Colonic mucosa (tissue), 4 donors: ENCODE data around the gene PCA3. TPM values are rescaled to one million over a fixed set of nuclear protein-coding genes. Genes with fewer than 3 reads are reported as not detected.
A peak's percentile ranks its signal among the peaks of the same experiment; 100 is the strongest.

ENCODE experiments used
- DNase-seq: peaks from one replicate; pipeline ENCODE4 v3.0.0-alpha.2; 2020
- H3K27ac ChIP-seq: fragments of 200-600 bp; one replicate; pipeline ENCODE4 v1.8.0; 2021
- H3K27me3 ChIP-seq: fragments of 200-600 bp; one replicate; pipeline ENCODE4 v1.8.0; 2021
- H3K36me3 ChIP-seq: fragments of 200-600 bp; one replicate; pipeline ENCODE4 v1.8.0; 2021
- H3K4me1 ChIP-seq: fragments of 200-600 bp; one replicate; pipeline ENCODE4 v1.8.0; 2021; ENCODE audit warnings: mild to moderate bottlenecking
- H3K4me3 ChIP-seq: fragments of 200-600 bp; one replicate; pipeline ENCODE4 v1.8.0; 2021
- H3K9ac ChIP-seq, 2 donors: one replicate each; pipeline ENCODE4 v1.7.0; 2013; ENCODE audit warnings: control low read depth in 2 of 2, low read depth in 2 of 2, low read length in 2 of 2
- H3K9me3 ChIP-seq: fragments of 200-600 bp; one replicate; pipeline ENCODE4 v1.8.0; 2021
- CTCF ChIP-seq: fragments of 200-600 bp; IDR thresholded peaks from one replicate; pipeline ENCODE4 v1.8.0; 2022; ENCODE audit warnings: antibody characterized with exemption, mild to moderate bottlenecking
- intact Hi-C: fragments of 100-400 bp; cut with DNase I; formaldehyde crosslinking; loops from one replicate; pipeline ENCODE4 v1.14.1; 2022
- total RNA-seq, 2 donors: library from RNA; stranded (reverse); fragmentation: NEBNext Ultra II Directional in 1 of 2; extraction: Animal tissue kit (Norgen Biotek cat#: 25700) in 1 of 2; gene quantifications; one replicate each; pipeline ENCODE4 v1.2.1, GENCODE V29; 2021
- donor health status: healthy.
- donor health status: DM: no; HTN: no; CAD: no.
- donor health status: DM: no; HTN: no; CAD: no.

The PCA3 gene
- total RNA-seq, 2 donors from 2014 or later: not detected

GRCh38 chr9:76793784-76794431 lies 29.7 kb downstream of the PCA3 start:
- Histone ChIP-seq H3K4me1 (no peaks in the 10 kb centered on the region), H3K27me3 (no peaks in the 10 kb centered on the region), H3K36me3 (no peaks in the 10 kb centered on the region), H3K4me3 (no peak overlapping the region), H3K27ac (no peak overlapping the region), H3K9me3 (no peaks in the 10 kb centered on the region), H3K9ac (no peak overlapping the region)
- DNase-seq: no peak
- intact Hi-C loops: no loop called here
- TF ChIP-seq CTCF: no peak

- DNase-seq: no peak
- Histone ChIP-seq H3K27me3 (no peaks in the 10 kb centered on the region), H3K36me3 (no peaks in the 10 kb centered on the region), H3K27ac (no peak overlapping the region), H3K9ac (no peak overlapping the region), H3K9me3 (no peaks in the 10 kb centered on the region), H3K4me1 (no peaks in the 10 kb centered on the region), H3K4me3 (no peak overlapping the region)
- intact Hi-C loops: no loop called here
- TF ChIP-seq CTCF: no peak
Measured at GRCh38 chr9:76796296-76796695, 32.1 kb downstream of the PCA3 start.

DNA sequence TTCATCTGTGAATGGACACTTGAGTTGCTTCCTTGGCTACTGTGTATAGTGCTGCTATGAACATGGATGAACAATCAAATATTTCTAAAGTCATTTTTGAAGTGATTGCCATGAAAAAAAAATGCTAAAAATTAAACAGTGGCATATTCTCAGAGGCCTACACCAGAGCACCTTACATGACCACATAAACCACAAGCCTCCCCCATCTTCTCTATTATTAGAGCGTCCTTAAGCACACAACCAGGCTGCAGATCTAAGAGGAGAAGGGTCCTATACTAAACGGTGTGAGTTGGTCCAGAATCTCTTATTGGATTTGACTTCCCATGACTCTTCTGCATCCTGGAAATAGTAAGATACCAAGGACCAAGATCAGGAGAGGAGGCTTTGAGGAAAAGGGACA lies 34.3 kb downstream of the PCA3 start:
- intact Hi-C loops: no loop called here
- H3K4me1 ChIP-seq: no peaks in the 10 kb centered on the region
- TF ChIP-seq CTCF: no peak
- H3K27ac ChIP-seq: no peak overlapping the region
- no peaks in the 10 kb centered on the region for H3K9me3 ChIP-seq
- no peaks in the 10 kb centered on the region for H3K36me3 ChIP-seq
- DNase-seq: no peak
- H3K27me3 ChIP-seq: no peaks in the 10 kb centered on the region
- no peak overlapping the region for H3K9ac ChIP-seq
- H3K4me3 ChIP-seq: no peak overlapping the region

DNA sequence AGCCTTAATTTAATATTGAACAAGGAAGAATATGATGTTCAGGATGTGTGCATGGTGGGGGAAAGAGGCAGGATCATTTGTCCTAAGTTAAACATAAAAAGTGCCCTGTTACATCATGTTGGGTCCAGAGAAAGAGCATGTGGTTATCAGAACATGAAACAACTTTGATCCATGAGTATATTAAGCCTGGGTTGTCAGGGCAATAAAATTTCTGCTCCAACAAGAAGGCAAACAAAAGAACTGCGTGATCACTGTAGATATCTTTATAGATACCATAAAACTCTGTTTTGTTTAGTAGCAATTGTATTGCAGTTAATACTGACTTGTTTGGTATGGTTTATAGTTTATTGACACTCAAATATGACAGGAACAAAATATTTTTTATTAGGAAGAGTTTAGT lies 35.2 kb downstream of the PCA3 start:
- intact Hi-C loops: no loop called here
- no peaks in the 10 kb centered on the region for H3K9me3 ChIP-seq
- H3K4me3 ChIP-seq: no peak overlapping the region
- H3K27me3 ChIP-seq: no peaks in the 10 kb centered on the region
- no peaks in the 10 kb centered on the region for H3K4me1 ChIP-seq
- no peak overlapping the region for H3K9ac ChIP-seq
- no peak overlapping the region for H3K27ac ChIP-seq
- no peaks in the 10 kb centered on the region for H3K36me3 ChIP-seq
- no peak for TF ChIP-seq CTCF
- DNase-seq: peak; percentile 20

DNA sequence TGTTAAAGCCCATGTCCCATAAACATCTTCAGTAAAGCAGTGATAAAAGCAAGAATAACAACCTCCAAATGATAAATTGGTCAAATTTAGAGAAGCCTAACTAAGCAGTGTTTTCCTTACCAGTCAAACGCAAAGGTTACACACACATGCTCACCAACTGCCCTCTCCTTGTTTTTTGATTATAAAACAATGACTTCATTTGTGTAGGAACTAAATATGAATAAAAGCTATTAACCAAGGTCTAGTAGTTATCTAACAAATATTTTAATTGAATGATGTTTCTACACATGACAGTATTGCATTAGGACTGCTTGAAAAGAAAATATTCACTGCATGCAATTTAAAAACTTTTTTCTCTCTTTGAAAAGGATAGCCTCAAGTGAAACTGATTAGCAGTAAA lies 36.7 kb downstream of the PCA3 start:
- TF ChIP-seq CTCF: no peak

More for the DNA sequence above, 36.7 kb downstream of the PCA3 start:
- H3K9me3 ChIP-seq: no peaks in the 10 kb centered on the region
- intact Hi-C loops: no loop called here
- H3K27ac ChIP-seq: no peak overlapping the region
- H3K36me3 ChIP-seq: no peaks in the 10 kb centered on the region
- H3K4me1 ChIP-seq: no peaks in the 10 kb centered on the region
- no peak overlapping the region for H3K4me3 ChIP-seq
- no peak for DNase-seq
- no peak overlapping the region for H3K9ac ChIP-seq
- H3K27me3 ChIP-seq: no peaks in the 10 kb centered on the region
